ENCODE data around the gene SELP.

Gene SELP

DNA sequence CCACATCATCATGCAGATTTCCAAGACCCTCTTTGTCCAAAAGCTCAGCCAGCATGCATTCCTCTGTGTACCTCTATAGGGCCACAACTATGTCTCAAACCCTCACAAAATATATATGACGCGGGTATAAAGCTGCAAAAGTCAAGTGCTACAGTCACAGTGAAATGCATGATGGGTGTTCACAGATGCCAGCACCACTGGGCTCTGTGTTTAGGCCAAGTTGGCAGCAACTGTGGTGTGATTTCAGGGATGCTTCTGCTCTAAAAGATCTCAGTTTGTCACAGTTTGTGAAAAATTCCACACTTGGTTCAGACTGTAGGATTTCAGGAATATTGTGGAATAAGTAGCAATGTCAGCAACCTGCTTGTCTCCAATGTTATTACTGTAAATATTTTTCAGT, 23.9 kb upstream of the SELP start:
- POLR2A ChIA-PET (ENCODE audit: low non-redundant PET) = no interaction called here
- CTCF ChIA-PET = no interaction called here
- no peak overlapping the region for H3K27ac ChIP-seq
- no peak for DNase-seq (ENCODE audit: low spot score)
- TF ChIP-seq, protein P1, sequence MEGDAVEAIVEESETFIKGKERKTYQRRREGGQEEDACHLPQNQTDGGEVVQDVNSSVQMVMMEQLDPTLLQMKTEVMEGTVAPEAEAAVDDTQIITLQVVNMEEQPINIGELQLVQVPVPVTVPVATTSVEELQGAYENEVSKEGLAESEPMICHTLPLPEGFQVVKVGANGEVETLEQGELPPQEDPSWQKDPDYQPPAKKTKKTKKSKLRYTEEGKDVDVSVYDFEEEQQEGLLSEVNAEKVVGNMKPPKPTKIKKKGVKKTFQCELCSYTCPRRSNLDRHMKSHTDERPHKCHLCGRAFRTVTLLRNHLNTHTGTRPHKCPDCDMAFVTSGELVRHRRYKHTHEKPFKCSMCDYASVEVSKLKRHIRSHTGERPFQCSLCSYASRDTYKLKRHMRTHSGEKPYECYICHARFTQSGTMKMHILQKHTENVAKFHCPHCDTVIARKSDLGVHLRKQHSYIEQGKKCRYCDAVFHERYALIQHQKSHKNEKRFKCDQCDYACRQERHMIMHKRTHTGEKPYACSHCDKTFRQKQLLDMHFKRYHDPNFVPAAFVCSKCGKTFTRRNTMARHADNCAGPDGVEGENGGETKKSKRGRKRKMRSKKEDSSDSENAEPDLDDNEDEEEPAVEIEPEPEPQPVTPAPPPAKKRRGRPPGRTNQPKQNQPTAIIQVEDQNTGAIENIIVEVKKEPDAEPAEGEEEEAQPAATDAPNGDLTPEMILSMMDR (conservative IDR thresholded peaks at IDR 0.05; ENCODE audit: low read depth) = no peak

DNA sequence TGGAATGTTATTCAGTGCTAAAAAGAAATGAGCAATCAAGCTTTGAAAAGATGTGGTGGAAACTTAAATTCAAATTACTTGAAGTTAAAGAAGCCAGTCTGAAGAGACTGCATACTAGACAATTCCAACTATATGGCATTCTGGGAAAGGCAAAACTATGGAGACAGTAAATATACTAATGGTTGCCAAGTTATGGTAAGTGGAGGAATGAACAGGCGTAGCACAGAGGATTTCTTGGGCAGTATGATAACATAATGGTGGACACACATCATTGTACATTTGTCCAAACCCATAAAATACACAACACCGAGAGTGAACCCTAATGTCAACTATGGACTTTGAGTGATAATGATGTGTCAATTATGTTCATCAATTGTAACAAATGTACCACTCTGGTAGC, 21.1 kb upstream of the SELP start:
- H3K27ac ChIP-seq = no peak overlapping the region
- ChIA-PET POLR2A (ENCODE audit: low non-redundant PET) (no interaction called here), CTCF (no interaction called here)
- no peak for DNase-seq (ENCODE audit: low spot score)
- TF ChIP-seq, protein P1 (conservative IDR thresholded peaks at IDR 0.05; ENCODE audit: low read depth) = no peak

DNA sequence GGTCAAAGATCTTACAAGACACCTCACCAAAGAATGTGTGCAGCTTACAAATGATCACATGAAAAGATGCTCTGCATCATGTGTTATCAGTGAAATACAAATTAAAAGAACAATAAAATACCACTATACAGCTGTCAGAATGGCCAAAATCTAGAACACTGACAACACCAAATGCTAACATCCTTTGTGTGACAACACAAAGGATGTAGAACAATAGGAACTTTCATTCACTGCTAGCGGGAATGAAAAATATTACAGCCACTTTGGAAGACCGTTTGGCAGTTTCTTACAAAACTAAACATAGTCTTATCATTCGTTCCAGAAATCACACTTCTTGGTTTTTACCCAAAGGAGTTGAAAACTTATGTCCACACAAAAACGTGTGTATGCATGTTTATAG, 20.6 kb upstream of the SELP start:
- ChIA-PET CTCF (no interaction called here), POLR2A (ENCODE audit: low non-redundant PET) (no interaction called here)
- no peak overlapping the region for H3K27ac ChIP-seq
- TF ChIP-seq, protein P1 (conservative IDR thresholded peaks at IDR 0.05; ENCODE audit: low read depth) = no peak
- DNase-seq (ENCODE audit: low spot score) = no peak

DNA sequence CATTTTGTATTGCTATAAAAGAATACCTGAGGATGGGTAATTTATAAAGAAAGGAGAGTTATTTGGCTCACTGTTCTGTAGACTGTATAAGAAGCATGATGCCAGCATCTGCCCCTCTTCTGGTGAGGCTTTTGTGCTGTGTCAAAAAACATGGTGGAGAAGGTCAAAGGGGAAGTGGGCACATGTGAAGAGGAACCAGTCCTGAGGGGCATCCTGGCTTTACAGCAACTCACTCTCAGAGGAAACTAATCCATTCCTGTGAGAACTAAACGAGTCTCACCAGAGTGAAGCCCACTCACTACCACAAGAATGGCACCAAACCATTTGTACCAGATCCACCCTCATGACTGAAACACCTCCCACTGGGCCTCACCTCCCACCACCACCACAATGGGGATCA, 18.8 kb upstream of the SELP start:
- TF ChIP-seq, protein P1 (conservative IDR thresholded peaks at IDR 0.05; ENCODE audit: low read depth) = no peak
- H3K27ac ChIP-seq = no peak overlapping the region
- ChIA-PET POLR2A (ENCODE audit: low non-redundant PET) (no interaction called here), CTCF (no interaction called here)
- DNase-seq (ENCODE audit: low spot score) = no peak

DNA sequence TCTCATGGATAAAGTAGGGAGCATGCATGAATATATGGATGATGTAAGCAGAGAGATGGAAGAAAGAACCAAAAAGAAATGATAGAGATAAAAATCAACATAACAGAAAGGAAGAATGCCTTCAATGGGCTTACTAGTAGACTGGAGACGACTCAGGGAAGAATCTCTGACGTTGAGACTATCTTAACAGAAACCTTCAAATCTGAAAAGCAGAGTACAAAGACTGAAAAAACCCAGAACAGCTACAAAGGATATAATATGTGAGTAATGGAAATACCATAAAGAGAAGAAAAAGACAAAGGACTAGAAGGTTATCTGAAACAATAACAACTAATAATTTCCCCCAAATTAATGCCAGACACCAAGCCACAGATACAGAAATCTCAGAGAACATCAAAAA, 18.3 kb upstream of the SELP start:
- CTCF ChIA-PET = no interaction called here
- POLR2A ChIA-PET (ENCODE audit: low non-redundant PET) = no interaction called here
- H3K27ac ChIP-seq = no peak overlapping the region
- TF ChIP-seq, protein P1 (conservative IDR thresholded peaks at IDR 0.05; ENCODE audit: low read depth) = no peak
- DNase-seq (ENCODE audit: low spot score) = no peak

DNA sequence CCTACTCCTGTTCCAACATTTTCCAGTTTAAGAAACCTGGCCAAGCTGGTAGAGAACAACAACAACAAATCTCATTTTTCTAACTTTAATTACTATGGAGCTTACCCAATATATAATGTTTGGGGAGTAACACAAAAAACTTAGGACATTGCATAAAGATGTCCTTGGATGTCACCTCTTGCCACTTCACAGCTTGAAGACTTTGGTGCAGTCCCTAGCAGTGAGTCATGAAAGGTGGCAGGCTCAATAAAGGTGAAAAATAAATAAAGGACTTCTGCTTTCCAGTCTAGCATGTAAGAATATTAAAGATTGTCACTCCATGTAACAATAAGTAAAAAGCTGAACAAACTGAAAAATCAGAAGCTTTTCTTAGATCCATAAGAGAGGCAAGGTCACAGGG, 17.6 kb upstream of the SELP start:
- H3K27ac ChIP-seq = no peak overlapping the region
- POLR2A ChIA-PET (ENCODE audit: low non-redundant PET) = no interaction called here
- TF ChIP-seq, protein P1 (conservative IDR thresholded peaks at IDR 0.05; ENCODE audit: low read depth) = no peak
- CTCF ChIA-PET = interaction anchor here (0.8 kb wide), 1 partner anchor 858 kb away, joined by 4 read pairs; no protein-coding TSS in a partner anchor
- no peak for DNase-seq (ENCODE audit: low spot score)

DNA sequence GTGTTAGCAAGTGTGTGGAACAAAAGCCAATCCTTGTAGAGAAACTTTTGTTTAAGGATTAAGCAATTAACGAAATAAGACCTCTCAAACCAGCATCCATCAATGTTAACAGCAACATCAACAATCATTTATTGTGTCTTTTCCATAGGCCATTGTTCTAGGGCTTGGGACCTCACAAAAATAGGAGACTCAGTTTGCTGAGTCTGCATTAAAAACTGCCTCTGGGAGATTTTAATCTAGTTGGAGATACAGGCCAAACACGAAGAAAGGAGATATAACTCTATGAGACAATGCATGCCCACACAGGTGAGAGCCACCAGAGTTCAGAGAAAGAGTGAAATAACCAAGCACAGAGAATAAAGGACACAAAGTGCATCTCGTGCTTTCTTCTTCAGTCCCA, 14.4 kb upstream of the SELP start:
- ChIA-PET CTCF (no interaction called here), POLR2A (ENCODE audit: low non-redundant PET) (no interaction called here)
- TF ChIP-seq, protein P1 (conservative IDR thresholded peaks at IDR 0.05; ENCODE audit: low read depth) = no peak
- no peak overlapping the region for H3K27ac ChIP-seq
- no peak for DNase-seq (ENCODE audit: low spot score)
